HCT116 (cell line): ENCODE data around the gene NCLN. TPM values are rescaled to one million over a fixed set of nuclear protein-coding genes. Genes with fewer than 3 reads are reported as not detected.

ENCODE experiments used
- ATAC-seq: fragments of 200-7000 bp; cut with Tn5 transposase; 2 replicates; pipeline ENCODE4 v1.9.1; 2020; ENCODE audit warnings: mild to moderate bottlenecking, moderate library complexity
- BruUV-seq: library from RNA; stranded (reverse); fragments of 400-500 nt; replicated peaks from 2 replicates; lab custom pipeline; 2021; lab: Mats Ljungman, UMichigan
- CTCF ChIA-PET: fragments of 300-600 bp; sonication (Branson Sonifier 250); formaldehyde crosslinking; loops from one replicate; lab custom pipeline; 2021; ENCODE audit warnings: antibody characterized with exemption; lab: Charles Lee
- POLR2A ChIA-PET: fragments of 300-600, 350-600 bp; sonication (Branson Sonifier 250); formaldehyde crosslinking; loops from one replicate; lab custom pipeline; 2021; ENCODE audit warnings: antibody characterized with exemption; lab: Charles Lee
- RAD21 ChIA-PET, 2 experiments: fragments of 300-600 bp; sonication (Branson Sonifier 250); formaldehyde crosslinking; loops; one replicate each; lab custom pipeline; 2023; ENCODE audit warnings: low total read pairs in 2 of 2; ENCODE audit not compliant: uncharacterized antibody in 2 of 2, unreplicated experiment in 2 of 2, low non-redundant PET in 1 of 2; lab: Charles Lee
- DNase-seq: peaks from one replicate; pipeline ENCODE4 v3.0.0-alpha.2; 2010; ENCODE audit warnings: low read depth, low spot score
- H2AFZ ChIP-seq: fragments of 200-600 bp; shearing (Covaris generic), sonication (generic); 2 replicates; pipeline ENCODE4 v1.6.1; 2017; ENCODE audit warnings: low read depth, mixed run types, mixed read lengths, antibody characterized with exemption, low read length; ENCODE audit not compliant: poor library complexity, severe bottlenecking
- H3K27ac ChIP-seq: 2 replicates; pipeline ENCODE4 v1.5.1; 2012; ENCODE audit warnings: low read depth, low read length
- H3K27me3 ChIP-seq: fragments of 200-600 bp; sonication (generic); 2 replicates; pipeline ENCODE4 v1.6.1; 2016; ENCODE audit warnings: mixed run types, low read length, mixed read lengths; ENCODE audit not compliant: insufficient read depth
- H3K36me3 ChIP-seq, 2 experiments: fragments of 200-500 bp in 1 of 2; fragments of 200-600 bp in 1 of 2; sonication (Bioruptor generic) in 1 of 2; sonication (generic) in 1 of 2; 2 replicates each; pipeline versions ENCODE4 v1.5.1 to v1.6.1; 2014 to 2016; ENCODE audit warnings: low read length in 2 of 2, inconsistent platforms in 1 of 2, mixed read lengths in 1 of 2, mixed run types in 1 of 2; ENCODE audit not compliant: insufficient read depth in 2 of 2, control insufficient read depth in 1 of 2
- H3K4me1 ChIP-seq, 2 experiments: fragments of 200-600 bp in 1 of 2; sonication (generic) in 1 of 2; 2 replicates each; pipeline versions ENCODE4 v1.5.1 to v1.6.1; 2012 to 2017; ENCODE audit warnings: low read length in 2 of 2, inconsistent platforms in 1 of 2, mild to moderate bottlenecking in 1 of 2, mixed read lengths in 1 of 2, mixed run types in 1 of 2, moderate library complexity in 1 of 2; ENCODE audit not compliant: insufficient read depth in 2 of 2, control insufficient read depth in 1 of 2
- H3K4me2 ChIP-seq: fragments of 200-600 bp; sonication (generic); 2 replicates; pipeline ENCODE4 v1.6.1; 2017; ENCODE audit warnings: mixed run types, low read length, mixed read lengths
- H3K4me3 ChIP-seq, 2 experiments: fragments of 200-600 bp in 1 of 2; sonication (generic) in 1 of 2; replicated peaks in 1 of 2; 2 replicates each; pipeline ENCODE4 v1.5.1; 2011 to 2016; ENCODE audit warnings: low read length in 2 of 2, control low read depth in 1 of 2, low read depth in 1 of 2, mild to moderate bottlenecking in 1 of 2, mixed read lengths in 1 of 2, mixed run types in 1 of 2
- H3K79me2 ChIP-seq: fragments of 200-600 bp; sonication (generic); 2 replicates; pipeline ENCODE4 v1.6.1; 2017; ENCODE audit warnings: mild to moderate bottlenecking, mixed run types, low read length, moderate library complexity, mixed read lengths; ENCODE audit not compliant: insufficient read depth
- H3K9ac ChIP-seq: fragments of 200-600 bp; sonication (generic); 2 replicates; pipeline ENCODE4 v1.6.1; 2016; ENCODE audit warnings: low read length, mixed read lengths
- H3K9me2 ChIP-seq: fragments of 200-600 bp; sonication (generic), shearing (Covaris generic); 2 replicates; pipeline ENCODE4 v1.6.1; 2017; ENCODE audit warnings: mixed run types, mild to moderate bottlenecking, moderate library complexity; ENCODE audit not compliant: insufficient read depth
- H3K9me3 ChIP-seq, 2 experiments: fragments of 200-500 bp in 1 of 2; fragments of 200-600 bp in 1 of 2; sonication (Bioruptor generic) in 1 of 2; sonication (generic) in 1 of 2; 2 replicates each; pipeline ENCODE4 v1.6.1; 2014 to 2017; ENCODE audit warnings: low read length in 2 of 2, mixed read lengths in 2 of 2, inconsistent platforms in 1 of 2, low read depth in 1 of 2, mild to moderate bottlenecking in 1 of 2, mixed run types in 1 of 2, moderate library complexity in 1 of 2; ENCODE audit not compliant: control insufficient read depth in 1 of 2, insufficient read depth in 1 of 2
- H4K20me1 ChIP-seq: fragments of 200-600 bp; sonication (generic), shearing (Covaris generic); 2 replicates; pipeline ENCODE4 v1.6.1; 2017; ENCODE audit warnings: mixed run types, mild to moderate bottlenecking, moderate library complexity; ENCODE audit not compliant: insufficient read depth
- CBX3 ChIP-seq: IDR thresholded peaks from 2 replicates; pipeline ENCODE4 v1.6.1; 2012; ENCODE audit warnings: low read depth
- CEBPB ChIP-seq: IDR thresholded peaks from 2 replicates; pipeline ENCODE4 v1.6.1; 2012; ENCODE audit warnings: low read depth
- EGR1 ChIP-seq: IDR thresholded peaks from 2 replicates; pipeline ENCODE4 v1.6.1; 2012; ENCODE audit warnings: low read depth
- ELF1 ChIP-seq: IDR thresholded peaks from 2 replicates; pipeline ENCODE4 v1.6.1; 2012; ENCODE audit warnings: low read depth, borderline replicate concordance
- EZH2 ChIP-seq: fragments of 200-600 bp; sonication (generic); IDR thresholded peaks from 2 replicates; pipeline ENCODE4 v1.6.1; 2017; ENCODE audit warnings: antibody characterized with exemption, mixed run types
- EZH2phosphoT487 ChIP-seq: fragments of 200-600 bp; IDR thresholded peaks from 2 replicates; pipeline ENCODE4 v1.6.1; 2018; ENCODE audit warnings: antibody characterized with exemption, borderline replicate concordance
- JUND ChIP-seq: IDR thresholded peaks from 2 replicates; pipeline ENCODE4 v1.6.1; 2012
- POLR2A ChIP-seq: IDR thresholded peaks from 2 replicates; pipeline ENCODE4 v1.7.0; 2011; ENCODE audit warnings: borderline replicate concordance; ENCODE audit not compliant: insufficient read depth, insufficient read length; ENCODE audit errors: extremely low read depth
- POLR2AphosphoS5 ChIP-seq: IDR thresholded peaks from 2 replicates; pipeline ENCODE4 v1.6.1; 2011; ENCODE audit warnings: mild to moderate bottlenecking, low read depth, low read length, moderate library complexity
- RAD21 ChIP-seq: IDR thresholded peaks from 2 replicates; pipeline ENCODE4 v1.6.1; 2012; ENCODE audit warnings: low read depth, mild to moderate bottlenecking
- SP1 ChIP-seq: IDR thresholded peaks from 2 replicates; pipeline ENCODE4 v1.6.1; 2012; ENCODE audit warnings: low read depth
- TCF7L2 ChIP-seq: IDR thresholded peaks from 2 replicates; pipeline ENCODE4 v1.7.0; 2011; ENCODE audit warnings: borderline replicate concordance, inconsistent platforms; ENCODE audit not compliant: insufficient read depth, insufficient read length; ENCODE audit errors: extremely low read depth
- ZBTB33 ChIP-seq: IDR thresholded peaks from 2 replicates; pipeline ENCODE4 v1.6.1; 2011; ENCODE audit warnings: mild to moderate bottlenecking, low read length, moderate library complexity; ENCODE audit not compliant: insufficient replicate concordance; ENCODE audit errors: extremely low read depth
- ZFX ChIP-seq: fragments of 450-650 bp; IDR thresholded peaks from 2 replicates; pipeline ENCODE4 v1.6.1; 2017
- ZNF274 ChIP-seq: fragments of 200-500 bp; sonication (Bioruptor generic); IDR thresholded peaks from 2 replicates; pipeline ENCODE4 v1.6.1; 2014; ENCODE audit warnings: mild to moderate bottlenecking, low read depth, low read length, inconsistent platforms
- intact Hi-C: fragments of 100-400 bp; cut with micrococcal nuclease; formaldehyde crosslinking; loops from 2 replicates; pipeline ENCODE4 v1.10.0; 2022
- total RNA-seq: library from RNA; stranded (reverse); gene quantifications from one replicate; pipeline ENCODE4 v1.2.1, GENCODE V29; 2021; ENCODE audit not compliant: unreplicated experiment
- TF ChIP-seq, protein P1 (sequence below): IDR thresholded peaks from 2 replicates; pipeline ENCODE4 v1.6.1; 2012
- TF ChIP-seq, protein P2 (sequence below): IDR thresholded peaks from 2 replicates; pipeline ENCODE4 v1.6.1; 2012; ENCODE audit warnings: low read depth

The NCLN gene
- total RNA-seq, 1 experiment from 2014 or later, result 119 TPM

DNA sequence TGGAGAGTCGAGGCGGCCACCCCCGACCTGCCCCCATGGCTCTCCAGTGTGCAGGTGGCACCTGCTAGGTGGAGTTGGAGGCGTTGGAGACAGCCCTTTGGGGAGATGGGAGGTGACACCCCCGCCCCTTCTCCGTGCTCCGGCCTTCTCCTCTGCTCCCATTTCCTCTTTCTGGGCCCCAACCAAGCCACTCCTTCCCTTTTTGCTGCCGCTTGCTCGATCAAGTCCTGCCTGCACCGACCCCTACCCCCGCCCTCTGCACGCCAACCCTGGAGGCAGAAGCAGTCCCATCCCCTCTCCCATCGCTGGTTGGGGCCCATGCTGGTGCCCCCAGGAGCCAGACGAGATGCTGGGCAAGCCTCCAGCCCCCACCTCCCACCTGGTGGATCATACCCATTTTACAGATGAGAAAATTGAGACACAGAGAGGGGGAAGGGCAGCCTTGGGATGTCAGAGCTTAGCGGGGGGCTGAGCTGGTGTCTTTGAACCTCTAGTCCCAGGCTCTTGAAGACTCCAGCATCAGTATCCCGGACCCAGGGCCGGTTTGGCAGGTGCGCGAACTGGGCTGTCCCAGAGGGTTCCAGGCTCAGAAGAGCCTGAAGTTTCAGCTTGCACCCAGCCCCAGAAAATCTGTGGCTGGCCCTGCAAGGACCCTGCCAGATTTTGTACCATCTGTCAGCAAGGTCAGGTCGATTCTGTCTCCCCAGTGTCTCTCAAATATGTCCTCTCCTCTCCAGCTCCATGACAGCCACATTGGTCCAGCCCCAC lies 39.6 kb upstream of the NCLN start:
- no peaks in the 10 kb centered on the region for H3K9me2 ChIP-seq
- CTCF ChIA-PET, result interaction anchor here (2.1 kb wide), 1 partner anchor 17 kb away, joined by 6 read pairs; no protein-coding TSS in a partner anchor
- intact Hi-C loops, result no loop called here
- no peak overlapping the region for H3K9ac ChIP-seq
- TF ChIP-seq JUND (no peak), EZH2 (no peak), EZH2phosphoT487 (no peak), ZFX (no peak), ELF1 (no peak), CBX3 (no peak), POLR2A (no peak), CEBPB (no peak), ZBTB33 (no peak), SP1 (no peak), TCF7L2 (no peak), RAD21 (no peak), ZNF274 (no peak), POLR2AphosphoS5 (no peak), EGR1 (no peak)
- TF ChIP-seq, protein P1, sequence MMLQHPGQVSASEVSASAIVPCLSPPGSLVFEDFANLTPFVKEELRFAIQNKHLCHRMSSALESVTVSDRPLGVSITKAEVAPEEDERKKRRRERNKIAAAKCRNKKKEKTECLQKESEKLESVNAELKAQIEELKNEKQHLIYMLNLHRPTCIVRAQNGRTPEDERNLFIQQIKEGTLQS, result no peak
- TF ChIP-seq, protein P2, sequence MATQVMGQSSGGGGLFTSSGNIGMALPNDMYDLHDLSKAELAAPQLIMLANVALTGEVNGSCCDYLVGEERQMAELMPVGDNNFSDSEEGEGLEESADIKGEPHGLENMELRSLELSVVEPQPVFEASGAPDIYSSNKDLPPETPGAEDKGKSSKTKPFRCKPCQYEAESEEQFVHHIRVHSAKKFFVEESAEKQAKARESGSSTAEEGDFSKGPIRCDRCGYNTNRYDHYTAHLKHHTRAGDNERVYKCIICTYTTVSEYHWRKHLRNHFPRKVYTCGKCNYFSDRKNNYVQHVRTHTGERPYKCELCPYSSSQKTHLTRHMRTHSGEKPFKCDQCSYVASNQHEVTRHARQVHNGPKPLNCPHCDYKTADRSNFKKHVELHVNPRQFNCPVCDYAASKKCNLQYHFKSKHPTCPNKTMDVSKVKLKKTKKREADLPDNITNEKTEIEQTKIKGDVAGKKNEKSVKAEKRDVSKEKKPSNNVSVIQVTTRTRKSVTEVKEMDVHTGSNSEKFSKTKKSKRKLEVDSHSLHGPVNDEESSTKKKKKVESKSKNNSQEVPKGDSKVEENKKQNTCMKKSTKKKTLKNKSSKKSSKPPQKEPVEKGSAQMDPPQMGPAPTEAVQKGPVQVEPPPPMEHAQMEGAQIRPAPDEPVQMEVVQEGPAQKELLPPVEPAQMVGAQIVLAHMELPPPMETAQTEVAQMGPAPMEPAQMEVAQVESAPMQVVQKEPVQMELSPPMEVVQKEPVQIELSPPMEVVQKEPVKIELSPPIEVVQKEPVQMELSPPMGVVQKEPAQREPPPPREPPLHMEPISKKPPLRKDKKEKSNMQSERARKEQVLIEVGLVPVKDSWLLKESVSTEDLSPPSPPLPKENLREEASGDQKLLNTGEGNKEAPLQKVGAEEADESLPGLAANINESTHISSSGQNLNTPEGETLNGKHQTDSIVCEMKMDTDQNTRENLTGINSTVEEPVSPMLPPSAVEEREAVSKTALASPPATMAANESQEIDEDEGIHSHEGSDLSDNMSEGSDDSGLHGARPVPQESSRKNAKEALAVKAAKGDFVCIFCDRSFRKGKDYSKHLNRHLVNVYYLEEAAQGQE, result no peak
- H3K27me3 ChIP-seq, result no peaks in the 10 kb centered on the region
- no TSS peak for BruUV-seq
- no peak overlapping the region for H3K27ac ChIP-seq
- H3K36me3 ChIP-seq, result no peaks in the 10 kb centered on the region
- no peak for ATAC-seq
- H3K79me2 ChIP-seq, result no peaks in the 10 kb centered on the region
- H3K4me2 ChIP-seq, result no peak overlapping the region
- no peak for DNase-seq
- H4K20me1 ChIP-seq, result no peaks in the 10 kb centered on the region
- no peak overlapping the region for H3K4me3 ChIP-seq
- H2AFZ ChIP-seq, result no peak overlapping the region
- RAD21 ChIA-PET, result no interaction called here
- POLR2A ChIA-PET, result no interaction called here
- no peaks in the 10 kb centered on the region for H3K9me3 ChIP-seq
- H3K4me1 ChIP-seq, result peaks cover 12 to 18% of the 10 kb centered on the region in 2 experiments
